Fibroblast of skin of right biceps (primary cell): ENCODE data around the gene MOCS2.

Experiments used
- DNase-seq: peaks from one replicate; pipeline ENCODE4 v3.0.0-alpha.2; 2013

The MOCS2 gene

DNA sequence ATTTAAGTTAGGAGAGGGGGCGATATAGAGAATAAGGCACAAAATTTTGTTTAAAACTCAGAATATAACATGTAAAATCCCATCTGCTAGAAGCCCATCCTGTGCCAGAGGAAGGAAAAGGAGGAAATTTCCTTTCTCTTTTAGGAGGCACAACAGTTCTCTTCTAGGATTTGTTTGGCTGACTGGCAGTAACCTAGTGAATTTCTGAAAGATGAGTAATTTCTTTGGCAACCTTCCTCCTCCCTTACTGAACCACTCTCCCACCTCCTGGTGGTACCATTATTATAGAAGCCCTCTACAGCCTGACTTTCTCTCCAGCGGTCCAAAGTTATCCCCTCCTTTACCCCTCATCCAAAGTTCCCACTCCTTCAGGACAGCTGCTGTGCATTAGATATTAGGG is 18.3 kb downstream of the MOCS2 start:
- peak; percentile 69 for DNase-seq

DNA sequence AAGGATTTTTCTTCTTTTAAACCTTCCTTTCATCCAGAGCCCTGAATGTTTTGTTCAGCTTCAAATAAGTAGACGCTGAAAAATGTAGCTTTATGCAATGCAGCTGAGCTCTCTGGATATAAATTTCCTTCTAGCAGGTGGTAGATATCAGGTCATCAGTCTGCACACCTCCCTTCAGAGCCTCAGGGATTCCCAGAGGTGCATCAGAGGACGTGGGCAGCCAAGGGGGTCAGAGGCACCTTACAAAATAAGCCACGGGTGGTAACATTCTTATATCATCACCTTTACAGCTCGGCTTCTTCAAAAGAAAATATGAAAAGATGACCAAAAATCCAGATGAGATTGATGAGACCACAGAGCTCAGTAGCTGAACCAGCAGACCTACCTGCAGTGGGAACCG is 19.3 kb downstream of the MOCS2 start:
- no peak for DNase-seq

DNA sequence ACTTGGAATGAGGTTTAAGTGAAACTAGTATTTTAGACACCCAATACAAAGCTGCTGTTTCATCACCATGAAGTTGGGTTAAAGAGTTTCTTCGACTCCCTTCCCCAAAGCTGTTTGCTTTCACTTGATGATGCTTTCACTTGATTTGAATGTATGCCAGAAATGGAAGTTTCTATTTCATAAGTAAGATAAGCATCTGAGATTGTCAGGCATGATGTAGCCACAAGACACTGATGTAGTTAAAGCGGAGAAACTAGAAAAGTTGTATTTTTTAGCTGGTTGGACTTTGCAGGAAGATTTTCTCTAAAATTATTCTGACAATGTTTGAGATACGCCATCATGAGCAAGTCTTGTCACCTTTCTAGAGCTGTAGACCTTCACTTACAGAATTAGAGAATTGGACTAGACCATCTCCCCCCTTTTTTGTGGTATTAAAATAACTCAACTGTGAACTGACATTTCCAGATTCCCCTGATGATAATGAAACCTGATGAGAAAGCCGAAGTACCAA is 20.0 kb downstream of the MOCS2 start:
- peak; percentile 24 for DNase-seq

DNA sequence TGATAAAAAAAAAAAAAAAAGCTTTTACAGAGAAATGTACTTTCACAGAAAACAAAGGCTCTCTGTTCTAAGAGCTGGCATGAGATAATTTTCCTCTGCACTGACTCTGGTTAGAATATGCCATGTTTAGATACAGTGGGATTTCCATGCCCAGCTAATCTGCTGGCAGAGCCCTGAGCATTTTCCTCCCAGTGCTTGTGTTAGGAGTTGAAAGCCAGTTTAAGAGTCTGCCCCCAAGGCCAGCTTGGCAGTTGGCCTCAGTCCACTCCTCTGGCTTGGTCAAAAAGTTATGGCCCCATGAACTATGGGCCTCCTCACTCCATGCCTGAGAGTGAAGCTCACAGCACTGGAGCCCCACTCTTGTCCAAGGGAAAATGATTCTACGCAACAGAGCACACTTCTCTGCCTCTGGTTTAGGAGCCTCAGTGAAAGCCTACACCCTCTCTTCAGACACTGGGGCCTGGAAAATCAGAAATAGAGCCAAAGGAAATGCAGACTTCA is 21.9 kb downstream of the MOCS2 start:
- no peak for DNase-seq

DNA sequence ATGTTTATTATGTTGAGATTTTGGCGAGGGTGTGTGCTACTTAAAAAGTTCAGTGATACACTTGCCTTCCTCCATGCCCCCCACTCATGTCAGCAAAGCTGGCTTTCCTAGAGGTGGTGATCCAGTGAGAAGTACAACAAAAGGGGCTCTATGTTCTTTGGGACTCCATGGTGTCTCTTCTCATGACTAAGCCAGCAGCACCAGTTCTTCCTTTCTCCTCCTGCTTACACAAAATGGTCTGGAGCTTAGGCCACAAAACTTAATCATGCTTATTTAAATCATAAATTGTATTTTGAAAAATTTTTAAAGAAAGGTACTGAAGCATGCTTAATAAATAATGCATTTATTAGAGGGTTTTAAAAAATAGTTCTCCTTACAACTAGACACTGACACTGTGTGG is 22.4 kb downstream of the MOCS2 start:
- no peak for DNase-seq

DNA sequence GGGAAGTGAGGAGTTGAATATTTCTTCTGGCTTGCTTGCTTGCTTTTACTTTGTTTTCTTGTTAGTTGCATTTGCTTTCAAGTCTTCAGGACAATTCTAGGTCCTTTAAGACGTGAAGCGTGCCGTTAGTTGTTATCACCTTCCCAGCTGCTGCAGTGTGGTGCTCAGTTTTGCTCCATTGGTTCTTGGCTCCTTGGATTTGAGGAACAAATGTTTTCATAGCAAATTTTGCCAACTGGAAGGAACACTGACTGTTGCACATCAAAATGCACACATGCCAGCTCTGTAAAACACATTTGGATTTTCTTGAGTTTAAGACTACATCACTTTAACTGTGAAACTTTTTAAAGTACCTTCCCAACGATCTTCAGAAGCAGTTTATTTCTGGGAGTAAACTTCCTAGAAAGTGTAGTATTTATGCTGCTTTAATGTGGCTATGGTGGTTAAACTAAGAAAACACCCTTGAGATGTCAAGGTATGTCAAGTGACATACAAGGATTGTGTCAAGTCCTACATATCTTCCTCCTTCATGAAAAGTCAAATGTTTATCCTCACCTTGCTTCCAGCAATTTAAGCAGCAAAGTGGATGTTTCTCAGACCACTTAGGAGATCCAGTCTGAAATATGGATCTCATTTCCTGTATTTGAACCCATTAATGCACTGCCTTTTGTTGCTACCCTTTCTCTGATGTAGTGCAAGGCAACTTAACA is 24.9 kb downstream of the MOCS2 start:
- DNase-seq = no peak

DNA sequence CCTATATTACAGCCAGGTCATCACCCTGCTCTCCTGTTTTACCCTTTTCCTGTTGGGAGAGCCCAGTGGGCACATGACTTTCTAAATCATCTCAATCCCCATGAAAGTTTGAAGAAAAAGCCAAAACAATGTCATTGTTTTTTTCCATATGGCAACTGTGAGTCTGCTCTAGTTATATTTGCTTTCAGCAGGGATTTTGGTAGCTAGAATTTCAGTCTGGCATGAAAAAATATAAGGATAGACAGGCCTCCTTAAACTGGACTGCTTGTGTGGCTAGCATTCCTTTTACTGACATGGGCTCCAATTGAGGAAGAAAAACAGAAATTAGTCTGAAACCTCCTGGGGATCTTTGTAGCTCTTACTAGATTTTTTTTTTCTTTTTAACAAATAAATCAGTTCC is 25.6 kb downstream of the MOCS2 start:
- no peak for DNase-seq

DNA sequence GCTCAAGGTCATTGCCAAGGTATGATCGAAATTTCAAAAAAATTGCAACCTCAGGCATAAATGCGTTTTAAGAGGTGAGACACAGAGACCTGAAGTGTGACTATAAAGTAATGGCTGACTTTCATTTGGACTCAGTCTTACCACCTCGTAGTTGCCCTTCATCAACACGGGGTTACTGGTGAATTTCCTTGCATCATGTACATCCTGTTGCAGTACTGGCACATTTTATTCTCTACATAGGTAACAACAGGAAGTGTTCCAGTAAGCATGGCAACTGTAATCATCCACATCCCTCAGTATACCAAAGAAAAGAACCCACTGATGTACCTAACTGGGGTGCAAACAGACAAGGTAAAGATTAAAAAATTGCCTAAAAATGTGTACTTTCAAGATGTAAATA is 29.3 kb downstream of the MOCS2 start:
- no peak for DNase-seq

DNA sequence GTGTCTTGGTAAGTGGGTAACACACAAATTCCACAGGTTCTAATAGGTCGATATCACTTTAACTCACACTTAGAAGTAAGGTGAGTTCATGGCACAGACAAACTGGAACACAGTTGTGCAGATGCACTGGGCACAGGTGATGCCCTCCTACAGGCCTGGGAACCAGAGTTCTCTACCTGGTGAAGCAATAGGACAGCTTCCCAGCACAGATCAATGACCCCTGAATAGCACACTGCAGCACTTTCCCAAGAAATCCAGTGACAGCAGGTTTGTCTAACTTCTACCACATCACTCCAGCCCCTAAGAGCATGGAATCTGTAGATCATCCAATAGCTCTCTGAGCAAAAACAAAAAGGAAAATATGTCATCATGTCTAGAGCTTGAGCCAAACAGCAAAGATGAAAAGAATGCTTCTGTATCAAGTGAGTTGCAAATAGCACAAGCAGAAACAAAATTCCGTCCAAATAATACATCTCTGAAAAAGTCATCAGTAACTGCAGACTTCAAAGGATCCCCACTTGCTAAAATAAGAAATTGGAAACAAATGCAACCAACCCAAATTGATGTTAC is 33.5 kb downstream of the MOCS2 start:
- DNase-seq = no peak

DNA sequence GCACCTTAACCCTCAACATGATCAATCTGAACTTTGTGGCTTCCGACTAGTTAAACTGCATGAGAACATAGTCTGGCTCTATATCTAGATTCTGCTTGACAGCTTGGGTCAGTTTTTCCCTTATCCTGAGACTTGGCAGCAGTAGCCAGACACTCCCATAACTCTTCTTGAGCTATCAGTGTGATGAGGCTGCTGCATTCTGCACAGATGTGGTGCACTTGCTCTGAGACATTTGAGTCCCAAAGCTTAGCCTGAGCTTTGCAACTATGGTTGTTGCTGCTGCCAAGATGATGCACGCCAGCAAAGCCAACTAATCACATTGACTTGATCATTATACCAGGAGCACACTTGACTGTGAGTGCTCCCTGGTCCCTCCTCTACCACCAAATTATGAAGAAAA is 36.2 kb downstream of the MOCS2 start:
- no peak for DNase-seq

DNA sequence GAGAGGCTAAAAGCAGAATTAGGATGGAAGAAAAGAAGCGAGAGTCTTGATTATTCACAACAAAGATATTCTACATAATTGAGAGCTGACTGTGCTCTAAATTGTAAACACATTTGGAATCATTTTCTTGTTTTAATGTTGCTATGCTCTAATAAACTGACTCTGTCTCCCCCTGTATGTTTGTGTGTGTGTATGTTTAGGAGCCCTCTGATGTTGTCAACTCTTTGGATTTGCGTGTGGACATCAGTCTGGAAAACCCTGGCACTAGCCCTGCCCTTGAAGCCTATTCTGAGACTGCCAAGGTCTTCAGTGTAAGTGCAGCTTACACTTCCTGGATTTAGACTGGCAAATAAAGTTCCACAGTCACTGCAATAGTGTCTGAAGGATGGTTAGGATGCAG is 37.8 kb downstream of the MOCS2 start:
- peak; percentile 73 for DNase-seq

DNA sequence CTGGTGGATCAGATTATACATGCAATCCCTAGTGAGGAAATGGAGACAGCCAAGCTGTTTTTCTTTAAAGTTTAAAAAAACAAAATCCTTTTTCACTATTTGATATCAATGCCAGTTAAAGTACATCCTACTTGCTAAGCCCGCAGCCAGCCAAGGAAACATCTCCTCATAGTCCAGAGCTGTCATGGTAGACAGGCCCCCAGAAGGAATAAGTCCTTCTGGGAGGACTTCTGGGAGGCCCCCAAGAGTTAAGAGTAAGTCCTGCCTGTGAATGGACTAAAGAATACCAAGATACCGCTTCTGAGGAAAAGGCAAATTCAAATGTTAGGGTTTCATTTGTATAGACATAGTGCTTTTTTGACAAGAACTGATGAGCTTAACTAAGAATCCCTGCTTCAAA is 38.3 kb downstream of the MOCS2 start:
- no peak for DNase-seq

DNA sequence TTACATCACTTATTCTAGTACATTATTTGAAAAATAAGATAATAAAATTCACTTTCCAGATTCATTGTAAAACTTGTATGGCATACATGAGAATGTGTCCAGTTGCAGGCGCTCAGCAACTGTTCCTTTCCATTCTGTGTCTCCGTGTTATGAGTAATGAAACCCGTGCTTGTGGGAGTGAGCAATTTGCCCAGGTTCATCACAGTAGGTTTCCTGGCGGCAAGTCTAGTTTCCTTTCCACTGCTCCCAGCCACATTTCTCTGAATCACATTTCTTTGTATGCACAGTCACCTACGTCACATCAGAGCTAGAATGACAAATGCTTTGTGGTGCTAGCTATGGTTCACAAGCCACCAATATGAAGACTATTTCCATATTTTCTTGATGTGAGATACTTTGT is 39.9 kb downstream of the MOCS2 start:
- peak; percentile 88 for DNase-seq

DNA sequence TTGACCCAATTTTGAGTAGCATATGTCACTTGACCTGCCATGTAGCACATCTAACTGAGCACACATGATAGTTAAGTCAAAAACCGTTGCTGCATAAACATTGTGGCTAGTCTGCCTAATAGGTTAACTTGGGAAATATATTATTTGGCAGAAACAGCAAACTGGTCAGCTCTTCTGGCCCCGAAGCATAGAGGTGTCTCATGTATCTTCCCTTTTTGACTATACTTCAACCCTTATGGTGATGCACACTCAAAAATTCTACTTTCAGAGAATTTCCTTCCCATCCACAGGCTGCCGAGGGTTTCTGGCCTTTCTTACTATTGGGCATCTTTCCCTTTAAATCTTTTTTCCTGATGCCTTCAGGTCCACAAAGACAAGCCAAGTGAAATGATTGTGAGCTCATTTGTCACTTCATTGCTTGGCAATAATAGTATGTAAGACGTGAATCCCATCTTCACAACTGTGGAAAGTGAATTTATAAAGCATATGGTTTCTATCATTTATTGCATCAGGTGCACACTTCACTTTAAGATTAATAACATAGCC is 41.2 kb downstream of the MOCS2 start:
- no peak for DNase-seq

DNA sequence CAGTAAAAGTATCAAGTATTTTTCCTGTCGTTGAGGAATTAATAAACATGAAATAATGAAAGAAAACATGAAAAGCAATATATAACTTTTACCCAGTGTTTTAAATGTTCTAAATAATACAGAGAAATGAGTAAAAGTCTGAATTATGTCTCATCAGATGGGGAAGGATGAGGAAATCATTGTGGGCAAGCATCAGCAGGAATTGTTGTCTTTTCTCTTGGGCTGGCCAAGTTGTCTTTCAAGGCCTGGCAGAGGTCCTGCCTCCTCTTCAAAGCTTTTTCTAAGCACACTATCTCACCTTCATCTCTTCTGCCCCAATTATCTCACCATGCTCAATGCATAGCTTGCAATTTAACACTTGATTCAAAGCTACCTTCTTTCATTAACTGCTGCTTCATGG is 41.9 kb downstream of the MOCS2 start:
- no peak for DNase-seq

DNA sequence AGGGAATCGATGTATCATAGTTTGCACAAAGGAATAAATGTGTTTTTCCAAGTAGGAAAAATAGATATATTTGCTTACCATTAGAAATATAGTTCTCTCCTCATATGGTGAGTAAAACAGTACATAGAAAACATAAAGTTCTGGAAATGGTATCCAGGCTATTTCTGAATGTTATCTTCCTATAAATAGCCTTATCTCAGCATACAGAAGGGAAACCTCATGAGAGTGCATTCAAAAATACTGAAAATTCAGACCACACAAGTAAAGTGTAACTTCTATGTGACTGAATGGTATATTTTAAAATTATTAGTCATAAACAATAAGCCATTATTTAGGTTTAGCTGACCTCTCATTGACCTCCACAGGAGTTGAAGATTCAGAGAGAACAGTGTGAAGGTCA is 43.5 kb downstream of the MOCS2 start:
- no peak for DNase-seq

DNA sequence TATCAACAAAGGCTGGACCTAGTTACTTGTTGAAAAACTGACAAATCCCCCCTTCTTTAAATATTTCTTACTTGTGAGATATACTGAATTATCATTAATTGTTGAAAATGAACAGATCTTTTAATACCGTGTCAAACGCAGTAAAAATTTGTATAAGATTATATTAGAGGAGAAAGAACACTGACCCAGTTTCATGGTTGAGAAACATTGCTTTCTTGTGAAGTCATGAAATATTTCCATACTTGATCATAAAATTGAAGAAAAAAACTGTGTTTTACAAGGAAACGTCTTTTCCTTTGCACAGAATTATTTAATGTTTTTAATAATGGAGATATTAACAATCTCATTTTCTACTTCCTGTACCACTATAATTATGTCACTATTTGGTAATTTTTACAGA is 45.8 kb downstream of the MOCS2 start:
- no peak for DNase-seq

DNA sequence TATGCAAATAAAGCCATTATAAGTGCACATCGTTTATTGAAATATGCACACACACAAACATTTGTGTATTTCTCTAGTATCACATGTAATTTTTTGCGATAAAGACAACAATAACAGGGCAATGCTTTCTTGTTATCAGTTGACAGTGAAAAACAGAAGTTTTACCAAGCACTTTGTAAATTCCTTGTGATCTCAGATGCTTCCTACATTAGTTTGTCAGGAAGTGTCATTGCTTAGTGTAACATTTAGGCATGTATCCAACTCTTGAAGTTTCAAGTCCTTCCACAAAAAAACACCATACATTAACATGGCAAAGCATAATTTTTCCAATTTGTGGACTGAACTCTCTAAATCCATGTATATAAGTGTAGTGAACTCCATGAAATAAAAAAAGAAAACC is 46.4 kb downstream of the MOCS2 start:
- DNase-seq = peak; percentile 45

DNA sequence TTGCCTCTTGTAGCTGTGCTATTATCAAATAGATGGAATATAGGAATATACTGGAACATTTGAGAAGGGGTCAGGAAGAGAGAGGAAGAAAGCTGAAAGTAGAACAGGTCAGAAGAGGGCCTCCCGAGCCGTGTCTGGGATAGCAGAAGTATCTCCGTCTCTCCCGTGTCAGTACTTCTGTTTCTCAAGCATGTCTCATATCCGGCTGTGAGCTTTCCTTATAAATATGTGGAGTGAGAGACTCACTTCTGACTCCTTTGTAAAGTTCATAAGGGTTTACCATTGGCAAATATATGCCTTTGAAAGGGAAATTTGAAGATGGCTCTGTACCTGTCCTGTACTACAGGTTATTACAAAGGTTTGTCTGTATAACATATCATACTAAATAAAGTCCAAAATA is 50.3 kb downstream of the MOCS2 start:
- peak; percentile 29 for DNase-seq

DNA sequence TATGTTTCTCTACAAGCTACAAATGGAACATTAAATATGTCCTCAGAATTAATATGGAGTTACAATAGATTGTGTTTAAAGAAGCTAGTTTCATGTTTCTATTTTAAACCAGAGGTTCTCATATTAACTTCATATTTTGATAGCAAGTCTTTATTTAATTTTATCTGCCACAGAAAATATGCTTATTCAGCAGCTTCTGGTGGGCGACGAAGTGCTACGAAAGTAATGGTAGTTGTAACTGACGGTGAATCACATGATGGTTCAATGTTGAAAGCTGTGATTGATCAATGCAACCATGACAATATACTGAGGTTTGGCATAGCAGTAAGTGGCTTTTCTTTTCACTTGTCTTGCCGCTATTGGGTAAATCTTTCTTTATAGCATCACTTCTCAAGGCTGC is 54.2 kb downstream of the MOCS2 start:
- DNase-seq = no peak

DNA sequence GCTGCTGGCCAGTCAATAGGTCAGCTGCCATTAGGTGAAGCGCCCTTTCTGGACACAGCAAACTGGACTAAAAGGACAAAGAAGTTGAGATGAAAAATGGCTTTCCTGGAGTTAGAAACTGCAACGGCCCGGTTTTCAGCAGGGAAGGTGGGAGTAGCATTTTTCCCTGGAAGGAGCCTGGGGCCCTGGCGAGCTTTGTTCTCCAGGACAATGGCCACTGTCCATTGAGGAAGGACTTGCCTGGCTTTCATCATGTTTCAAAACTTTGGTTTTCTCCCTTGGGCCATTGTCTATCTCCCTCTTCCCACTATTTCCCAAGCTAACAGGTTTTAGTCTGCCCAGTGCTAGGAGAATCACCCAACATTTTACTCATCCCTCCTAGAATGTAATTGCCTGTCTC is 56.2 kb downstream of the MOCS2 start:
- DNase-seq = no peak

DNA sequence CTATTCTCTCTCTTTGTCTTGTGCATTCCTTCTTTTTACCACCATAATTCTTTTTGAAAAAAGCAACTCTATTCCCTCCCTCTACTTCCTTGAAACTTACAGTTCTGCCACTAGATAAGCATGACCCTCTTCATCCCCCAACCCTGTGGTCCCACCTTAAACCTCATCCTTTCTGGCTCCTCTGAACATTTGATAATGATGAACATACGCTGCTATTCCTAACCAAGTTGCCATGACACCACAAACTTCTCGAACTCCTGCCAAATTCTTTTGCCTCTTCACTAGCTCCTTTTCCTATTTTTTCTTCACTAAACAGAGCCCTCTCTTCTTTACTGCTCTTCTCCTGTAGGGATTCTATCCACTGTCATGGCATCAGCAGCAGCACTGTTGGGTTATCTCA is 57.1 kb downstream of the MOCS2 start:
- peak; percentile 34 for DNase-seq

DNA sequence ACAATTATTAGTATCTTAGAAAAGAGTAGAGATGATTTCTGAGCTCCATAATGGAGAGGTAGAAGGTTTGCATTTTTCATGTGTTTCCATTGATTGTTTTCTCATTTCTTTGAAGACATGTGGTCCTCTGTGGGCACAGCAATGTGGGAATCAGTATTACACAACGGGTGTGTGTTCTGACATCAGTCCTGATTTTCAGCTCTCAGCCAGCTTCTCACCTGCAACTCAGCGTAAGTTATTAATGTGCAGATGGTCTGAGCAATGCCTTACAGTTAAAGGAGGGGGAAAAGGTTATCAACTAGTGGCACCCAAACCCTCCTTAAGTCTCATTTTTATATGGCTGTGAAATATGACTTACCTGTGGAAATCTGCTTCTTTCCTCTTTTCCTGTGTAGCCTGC is 61.3 kb downstream of the MOCS2 start:
- no peak for DNase-seq
